HG03196 (cell line): ENCODE measurements around the gene PRKD1.
"Not testable (repeated sequence)": the region's sequence is repeated elsewhere in the genome, so short reads cannot be mapped to it uniquely, and the experiment has no call there.

ENCODE experiments used
- ATAC-seq: cut with Tn5 transposase; IDR thresholded peaks from one replicate; pipeline ENCODE4 v1.9.1; 2021; ENCODE audit not compliant: unreplicated experiment

PRKD1 gene

DNA sequence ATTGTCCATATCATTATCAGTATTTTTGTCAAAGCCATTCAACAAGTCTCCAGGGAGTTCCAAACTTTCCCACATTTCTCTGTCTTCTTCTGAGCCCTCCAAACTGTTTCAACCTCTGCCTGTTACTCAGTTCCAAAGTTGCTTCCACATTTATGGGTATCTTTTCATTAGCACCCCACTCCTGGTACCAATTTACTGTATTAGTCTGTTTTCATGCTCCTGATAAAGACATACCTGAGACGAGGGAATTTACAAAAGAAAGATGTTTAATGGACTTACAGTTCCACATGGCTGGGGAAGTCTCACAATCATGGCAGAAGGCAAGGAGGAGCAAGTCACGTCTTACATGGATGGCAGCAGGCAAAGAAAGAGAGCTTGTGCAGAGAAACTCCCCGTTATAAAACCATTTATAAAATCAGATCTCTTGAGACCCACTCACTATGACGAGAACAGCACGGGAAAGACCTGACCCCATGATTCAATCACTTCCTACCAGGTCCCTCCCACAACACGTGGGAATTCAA lies 87.2 kb downstream of the PRKD1 start:
- ATAC-seq, result not testable (repeated sequence)

GRCh38 chr14:29839691-29840090 lies 88.0 kb downstream of the PRKD1 start:
- ATAC-seq, result not testable (repeated sequence)

DNA sequence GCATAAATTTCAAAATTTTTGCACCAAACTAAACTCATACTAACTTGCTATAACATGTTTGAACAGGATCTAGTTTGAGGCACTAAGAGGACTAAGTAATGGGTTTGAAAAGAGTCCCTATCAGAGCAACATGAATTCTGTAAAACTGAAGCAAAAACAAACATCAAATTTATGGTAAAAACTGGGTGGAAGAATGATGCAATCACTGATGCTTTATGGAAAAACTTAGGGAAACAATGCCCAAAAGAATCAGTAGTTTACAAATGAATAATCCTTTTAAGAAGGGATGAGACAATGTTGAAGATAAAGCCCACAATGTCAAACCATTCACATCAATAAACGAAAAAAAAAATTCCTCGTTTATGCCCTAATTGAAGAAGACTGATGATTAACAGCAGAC lies 88.9 kb downstream of the PRKD1 start:
- no peak for ATAC-seq

DNA sequence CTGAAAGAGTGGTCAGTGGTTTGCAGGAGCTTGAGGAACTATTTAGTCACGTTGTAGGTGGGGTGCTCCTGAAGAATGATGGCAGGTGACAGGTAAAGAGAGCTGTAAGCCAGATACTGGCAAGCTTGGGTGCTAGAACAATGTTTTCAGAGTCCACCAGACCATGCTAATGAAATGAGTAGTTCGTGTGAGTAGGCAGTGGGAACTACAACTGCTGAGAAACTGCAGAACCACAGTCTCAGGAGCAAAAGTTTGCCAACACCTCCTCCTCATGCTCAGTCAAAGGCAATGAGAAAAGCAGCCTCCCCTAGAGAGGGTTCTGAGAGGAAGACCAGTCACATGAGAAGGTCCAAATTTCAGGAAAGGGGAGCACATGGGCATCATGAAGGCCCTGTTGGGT lies 91.3 kb downstream of the PRKD1 start:
- ATAC-seq, result no peak

GRCh38 chr14:29832042-29832441 lies 95.6 kb downstream of the PRKD1 start:
- no peak for ATAC-seq

GRCh38 chr14:29829851-29830250 lies 97.8 kb downstream of the PRKD1 start:
- no peak for ATAC-seq

DNA sequence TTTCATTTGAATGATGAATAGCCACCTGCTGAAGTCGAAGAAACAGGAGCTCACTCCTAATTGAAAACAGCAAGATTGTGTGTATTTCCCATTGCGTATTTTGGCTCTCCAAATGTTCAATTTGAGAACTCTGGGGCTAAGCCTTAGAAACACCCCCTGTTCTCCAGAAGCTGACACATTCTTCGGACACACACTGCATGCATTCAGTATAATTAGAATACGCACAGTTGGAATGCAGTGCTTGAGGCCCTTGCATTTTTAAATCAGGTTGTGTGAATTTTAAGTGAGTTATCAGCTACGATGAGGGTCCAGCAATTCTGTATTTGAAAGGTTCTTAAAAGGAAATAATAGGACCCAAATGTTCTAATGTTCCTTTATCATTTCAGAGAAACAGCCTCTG lies 103.8 kb downstream of the PRKD1 start:
- ATAC-seq, result no peak

DNA sequence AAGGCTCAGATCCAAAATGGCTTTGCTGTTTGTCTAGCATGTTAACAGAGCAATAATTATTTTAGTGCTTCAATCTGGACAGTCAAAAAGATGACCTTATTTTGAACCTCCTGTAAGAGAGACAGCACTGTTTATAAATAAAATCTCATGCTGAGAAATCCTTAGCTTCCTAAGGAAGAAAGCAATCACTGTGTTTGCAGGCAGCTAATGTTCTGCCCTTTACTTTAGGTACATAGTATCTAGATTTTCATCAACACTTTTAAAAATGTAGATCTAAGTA lies 105.3 kb downstream of the PRKD1 start:
- no peak for ATAC-seq

- no peak for ATAC-seq
Measured at GRCh38 chr14:29821661-29822429, 105.8 kb downstream of the PRKD1 start.

- ATAC-seq, result no peak
Measured at GRCh38 chr14:29821242-29821641, 106.4 kb downstream of the PRKD1 start.

DNA sequence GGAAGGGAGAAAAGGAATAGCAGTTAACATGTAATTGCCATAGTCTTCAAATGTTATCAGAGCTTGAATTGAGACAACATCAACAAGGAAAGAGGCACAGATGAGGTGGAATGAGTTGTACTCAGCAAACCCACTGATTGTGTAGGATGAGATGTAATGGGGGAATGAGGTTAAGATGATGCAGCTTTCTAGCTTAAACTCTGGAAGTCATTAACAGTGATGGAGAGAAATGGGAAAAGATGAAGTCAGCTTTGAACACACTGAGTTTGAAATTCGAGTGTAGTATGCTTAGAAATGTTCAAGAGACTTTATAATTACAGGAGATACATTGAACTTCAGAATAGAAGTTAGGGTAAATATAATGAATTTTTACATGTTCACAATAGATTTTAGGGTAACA lies 106.9 kb downstream of the PRKD1 start:
- ATAC-seq, result no peak

DNA sequence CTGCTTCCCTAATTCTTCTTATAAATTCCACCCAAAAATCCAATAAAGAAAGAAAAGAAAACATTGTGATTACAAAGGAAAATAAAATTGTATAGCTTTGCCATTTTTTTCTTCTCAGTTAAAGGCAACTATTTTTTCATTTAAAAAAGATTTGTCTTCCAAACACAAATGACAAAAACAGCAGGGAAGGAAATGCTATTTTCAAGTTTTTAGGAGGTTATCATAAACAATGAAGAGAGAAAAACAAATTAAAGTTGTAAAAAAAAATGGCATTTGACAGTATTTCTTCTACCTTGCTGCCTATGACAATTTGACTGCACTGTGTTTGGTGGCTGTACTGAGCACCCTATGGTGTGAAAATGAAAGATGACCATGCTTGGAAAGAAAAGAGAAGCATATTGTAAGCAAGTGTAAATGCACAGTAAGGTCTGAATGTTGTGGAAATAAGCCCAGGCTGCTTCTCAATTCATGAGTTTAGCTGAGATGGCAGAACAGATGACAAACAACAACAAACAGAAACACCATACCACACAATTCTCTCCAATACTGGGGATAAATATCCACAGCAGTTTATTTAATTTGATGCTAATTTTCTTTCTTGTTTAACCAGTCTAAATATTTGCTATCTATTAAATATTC lies 109.8 kb downstream of the PRKD1 start:
- ATAC-seq, result no peak

- ATAC-seq, result no peak
Measured at GRCh38 chr14:29815016-29815674, 112.5 kb downstream of the PRKD1 start.

DNA sequence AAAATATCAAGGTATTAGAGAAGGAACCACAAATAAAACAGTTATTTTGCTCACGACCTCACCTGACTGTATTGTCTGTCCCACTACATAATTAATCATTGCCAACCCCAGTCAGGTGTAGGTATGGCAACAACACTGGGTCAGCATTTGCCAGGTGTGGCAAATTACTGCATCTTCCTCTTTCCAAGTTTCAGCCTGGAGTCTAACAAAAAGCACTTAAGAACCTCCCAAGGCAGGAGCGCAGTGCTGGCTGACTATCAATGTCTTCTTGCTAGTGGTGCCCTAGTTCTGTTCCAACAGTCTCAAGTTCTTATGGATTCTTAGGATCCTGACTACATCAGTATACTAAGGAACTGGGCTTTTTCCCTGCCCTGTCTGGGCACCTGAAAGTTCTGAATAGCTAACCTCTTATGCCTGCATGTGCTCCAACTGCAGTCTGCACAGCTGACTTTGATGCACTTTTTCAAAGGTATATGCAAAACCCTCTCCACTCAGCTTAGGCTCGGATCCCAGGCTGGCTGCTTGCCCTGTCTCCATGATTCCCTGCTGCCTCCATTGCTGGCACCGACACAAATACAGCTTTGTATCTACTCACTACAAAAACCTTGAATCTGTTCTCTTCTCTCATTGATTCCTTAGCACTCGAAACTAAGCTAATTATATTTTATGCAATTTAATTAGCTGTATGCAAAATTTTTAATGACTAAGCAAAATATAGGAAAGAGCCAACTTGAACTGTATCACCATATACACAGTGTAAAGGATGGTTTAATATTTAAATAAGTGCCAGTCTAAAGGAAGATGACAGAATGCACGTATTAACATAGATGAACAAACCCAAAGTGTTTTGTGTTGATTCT lies 113.3 kb downstream of the PRKD1 start:
- ATAC-seq, result no peak

GRCh38 chr14:29810682-29811081 lies 117.0 kb downstream of the PRKD1 start:
- ATAC-seq, result no peak

DNA sequence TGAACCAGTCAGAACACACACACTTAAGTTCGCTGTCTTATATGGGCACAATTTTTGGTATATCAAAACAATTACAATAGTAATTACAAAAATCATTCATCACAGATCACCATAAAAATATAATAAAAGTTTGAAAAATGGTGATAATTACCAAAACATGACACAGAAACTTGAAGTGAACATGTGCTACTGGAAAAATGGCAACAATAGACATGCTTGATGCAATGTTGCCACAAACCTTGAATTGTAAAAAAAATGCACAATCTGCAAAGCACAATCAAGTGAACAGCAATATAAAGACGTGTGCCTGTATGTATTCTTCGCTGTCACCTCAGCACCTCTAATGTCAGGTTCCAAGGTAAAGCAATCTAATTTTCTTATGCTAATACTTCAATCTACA lies 117.6 kb downstream of the PRKD1 start:
- no peak for ATAC-seq

DNA sequence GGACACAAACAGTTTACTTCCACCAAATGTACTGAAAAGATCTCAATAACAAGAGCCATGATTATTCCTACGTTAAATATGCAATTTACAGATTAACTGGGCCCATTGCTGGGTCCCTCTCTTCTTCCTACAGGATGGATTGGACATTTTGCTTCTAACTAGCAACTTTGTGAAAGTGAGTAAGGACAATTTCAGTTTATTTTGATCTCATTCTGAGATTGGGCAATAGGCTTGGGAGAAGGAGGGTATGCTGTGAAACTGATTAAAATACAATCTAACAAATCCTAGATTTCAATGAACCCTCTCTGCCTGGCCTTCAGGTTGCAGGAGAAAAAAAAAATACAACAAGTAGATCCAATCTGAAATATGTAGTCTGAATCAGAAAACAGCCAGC lies 121.5 kb downstream of the PRKD1 start:
- ATAC-seq, result no peak

DNA sequence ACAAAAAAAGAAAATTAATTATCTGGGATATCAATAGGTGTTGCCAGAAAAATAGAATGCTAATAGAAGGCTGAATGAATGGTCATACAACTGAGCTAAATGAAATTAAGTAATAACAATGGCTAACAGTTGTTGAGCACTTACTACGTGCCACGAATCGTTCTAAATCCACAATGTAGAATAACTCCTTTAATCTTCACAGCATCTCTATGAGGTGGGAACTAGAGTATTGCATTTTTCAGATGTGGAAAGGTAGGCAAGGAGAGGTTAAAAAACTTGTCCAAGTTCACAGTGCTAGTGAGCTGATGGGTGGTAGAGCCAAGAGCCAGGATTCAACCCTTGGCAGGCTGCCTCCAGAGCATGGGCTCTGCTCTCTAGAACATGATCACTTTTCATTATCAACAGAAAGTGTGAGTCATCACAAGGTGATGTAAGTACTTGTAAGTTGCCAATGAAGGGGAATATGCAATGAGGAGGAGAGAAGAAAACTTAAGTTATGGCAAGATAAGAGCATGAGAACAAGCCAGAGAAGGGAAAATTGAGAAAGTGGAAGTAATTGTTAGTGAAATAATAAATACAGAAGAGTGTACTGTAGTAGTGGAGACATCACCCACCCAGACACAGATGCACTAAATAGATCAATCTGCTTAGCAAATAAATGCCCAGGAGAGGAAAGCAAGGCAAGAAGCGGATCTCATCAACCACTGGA lies 122.1 kb downstream of the PRKD1 start:
- ATAC-seq, result no peak

DNA sequence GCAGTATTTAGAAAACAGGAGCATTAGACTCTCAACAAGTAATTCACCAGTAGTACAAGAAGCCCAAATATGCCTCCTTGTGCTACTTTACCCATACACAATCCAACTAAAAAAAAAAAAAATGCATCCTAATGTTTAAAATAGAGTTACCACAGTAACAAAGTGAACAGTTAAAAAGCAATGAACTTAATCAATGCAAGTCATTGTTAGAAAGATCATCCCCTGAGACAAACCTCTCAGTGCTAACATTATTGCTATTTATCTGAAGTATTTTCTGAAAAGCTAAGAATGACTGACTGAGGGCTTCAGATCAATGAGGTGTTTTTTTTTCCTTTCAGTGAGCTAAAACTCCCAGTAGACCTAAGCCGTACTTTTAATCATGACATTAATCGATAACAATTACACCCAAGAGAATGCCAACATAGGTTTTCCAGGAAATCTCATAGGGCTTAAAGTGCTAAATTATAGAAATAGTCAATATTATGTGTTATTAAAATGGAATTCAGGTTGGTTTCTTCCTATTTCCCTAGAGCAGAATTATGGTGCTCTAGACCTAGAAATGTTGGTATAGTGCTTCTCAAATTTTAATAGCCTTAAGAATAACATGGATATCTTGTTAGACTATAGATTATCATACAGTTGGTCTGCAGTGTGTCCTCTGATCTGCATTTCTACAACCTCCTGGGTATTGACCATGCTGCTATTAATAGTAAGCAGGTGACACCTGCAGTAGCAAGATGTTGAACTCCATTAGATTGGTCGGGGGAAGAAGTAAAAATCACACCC lies 123.0 kb downstream of the PRKD1 start:
- no peak for ATAC-seq

- ATAC-seq, result no peak
Measured at GRCh38 chr14:29803045-29803444, 124.6 kb downstream of the PRKD1 start.
